ENCODE measurements around the gene SHISA6.

SHISA6 gene

DNA sequence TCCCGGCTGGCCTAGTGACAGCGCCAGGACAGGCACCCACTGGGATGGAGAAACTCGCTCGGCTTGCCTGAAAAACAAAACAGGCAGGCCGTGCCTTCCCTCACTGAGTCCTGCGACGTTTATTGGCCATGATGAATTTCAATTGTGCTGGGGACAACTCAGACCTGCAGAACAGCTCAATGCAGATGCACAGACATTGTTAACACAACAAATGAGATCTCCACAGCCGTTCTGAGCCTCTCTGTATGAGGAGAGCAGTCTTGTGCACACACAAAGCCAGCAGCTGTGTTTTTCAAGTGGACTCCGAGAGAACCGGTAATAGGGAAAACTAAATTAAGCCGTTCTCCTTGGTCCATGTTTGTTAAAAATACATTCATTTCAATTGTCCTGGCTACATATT is 15.9 kb downstream of the SHISA6 start:
- TF ChIP-seq, protein P1, sequence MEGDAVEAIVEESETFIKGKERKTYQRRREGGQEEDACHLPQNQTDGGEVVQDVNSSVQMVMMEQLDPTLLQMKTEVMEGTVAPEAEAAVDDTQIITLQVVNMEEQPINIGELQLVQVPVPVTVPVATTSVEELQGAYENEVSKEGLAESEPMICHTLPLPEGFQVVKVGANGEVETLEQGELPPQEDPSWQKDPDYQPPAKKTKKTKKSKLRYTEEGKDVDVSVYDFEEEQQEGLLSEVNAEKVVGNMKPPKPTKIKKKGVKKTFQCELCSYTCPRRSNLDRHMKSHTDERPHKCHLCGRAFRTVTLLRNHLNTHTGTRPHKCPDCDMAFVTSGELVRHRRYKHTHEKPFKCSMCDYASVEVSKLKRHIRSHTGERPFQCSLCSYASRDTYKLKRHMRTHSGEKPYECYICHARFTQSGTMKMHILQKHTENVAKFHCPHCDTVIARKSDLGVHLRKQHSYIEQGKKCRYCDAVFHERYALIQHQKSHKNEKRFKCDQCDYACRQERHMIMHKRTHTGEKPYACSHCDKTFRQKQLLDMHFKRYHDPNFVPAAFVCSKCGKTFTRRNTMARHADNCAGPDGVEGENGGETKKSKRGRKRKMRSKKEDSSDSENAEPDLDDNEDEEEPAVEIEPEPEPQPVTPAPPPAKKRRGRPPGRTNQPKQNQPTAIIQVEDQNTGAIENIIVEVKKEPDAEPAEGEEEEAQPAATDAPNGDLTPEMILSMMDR (IDR thresholded peaks at IDR 0.05; ENCODE audit: insufficient read depth, low read depth, low read length, missing control alignments): no peak
- no peak for DNase-seq (ENCODE audit: low read depth)
- H3K4me3 ChIP-seq (ENCODE audit: low read depth, low read length): no peak overlapping the region

DNA sequence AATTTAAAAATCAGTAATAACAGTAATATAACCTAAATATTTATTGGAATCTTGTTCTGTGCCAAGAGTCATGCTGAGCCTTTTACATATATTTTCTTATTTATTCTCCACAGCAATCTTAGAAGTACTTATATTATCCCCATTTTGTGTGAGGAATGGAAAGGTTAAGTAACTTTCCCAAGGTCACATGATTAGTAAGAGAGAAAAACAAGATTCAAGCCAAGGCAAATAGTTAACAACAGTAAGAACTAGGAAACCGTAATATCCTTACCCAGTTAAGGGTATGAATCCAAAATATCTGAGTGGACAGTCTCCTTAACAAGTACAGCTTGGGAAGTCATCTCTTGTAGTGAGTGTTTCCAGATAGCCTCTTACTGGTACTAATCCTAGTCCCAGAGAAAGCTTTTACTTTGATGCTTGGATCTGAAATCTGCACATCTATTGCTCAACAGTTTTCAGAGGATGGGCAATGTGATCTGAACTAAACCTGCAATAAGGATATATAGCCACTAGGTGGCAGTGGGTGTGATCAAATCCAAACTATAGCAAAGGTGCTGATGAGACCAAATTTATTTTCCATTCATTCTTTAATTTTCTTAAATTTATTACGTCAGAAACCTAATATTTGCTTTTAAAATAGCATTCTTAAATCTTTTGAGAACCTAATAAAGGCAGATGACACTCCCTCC is 23.3 kb downstream of the SHISA6 start:
- peak; percentile 10 for DNase-seq (ENCODE audit: low read depth)
- TF ChIP-seq, protein P1 (IDR thresholded peaks at IDR 0.05; ENCODE audit: insufficient read depth, low read depth, low read length, missing control alignments): peak; percentile 21
- no peak overlapping the region for H3K4me3 ChIP-seq (ENCODE audit: low read depth, low read length)

DNA sequence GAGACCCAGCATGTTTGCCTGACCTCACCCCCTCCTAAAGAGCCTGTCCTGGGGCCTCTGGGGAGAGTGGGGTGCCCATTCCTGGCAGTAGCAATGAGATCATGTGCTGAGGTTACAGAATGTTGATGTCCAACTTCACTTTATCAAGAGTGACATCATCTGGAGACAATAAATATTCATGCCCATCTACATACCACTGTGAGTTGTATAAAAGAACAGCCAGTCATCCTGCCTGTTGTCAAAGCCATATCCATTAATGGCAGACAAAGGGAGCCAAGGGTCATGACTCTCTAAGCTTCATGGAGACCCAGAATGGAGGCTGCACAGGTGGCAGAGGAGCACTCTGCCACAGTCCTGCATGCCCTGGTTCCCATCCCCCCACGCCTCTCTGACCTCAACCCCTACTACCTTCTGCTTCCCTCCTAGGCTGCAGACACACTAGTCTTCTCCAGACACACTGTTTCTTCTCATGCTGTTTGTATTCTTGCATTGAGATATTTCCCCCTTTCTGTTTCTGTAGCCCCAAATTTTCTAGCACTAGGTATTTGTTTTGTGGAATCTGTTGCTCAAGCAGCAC is 27.1 kb downstream of the SHISA6 start:
- no peak overlapping the region for H3K4me3 ChIP-seq (ENCODE audit: low read depth, low read length)
- TF ChIP-seq, protein P1 (IDR thresholded peaks at IDR 0.05; ENCODE audit: insufficient read depth, low read depth, low read length, missing control alignments): no peak
- no peak for DNase-seq (ENCODE audit: low read depth)

DNA sequence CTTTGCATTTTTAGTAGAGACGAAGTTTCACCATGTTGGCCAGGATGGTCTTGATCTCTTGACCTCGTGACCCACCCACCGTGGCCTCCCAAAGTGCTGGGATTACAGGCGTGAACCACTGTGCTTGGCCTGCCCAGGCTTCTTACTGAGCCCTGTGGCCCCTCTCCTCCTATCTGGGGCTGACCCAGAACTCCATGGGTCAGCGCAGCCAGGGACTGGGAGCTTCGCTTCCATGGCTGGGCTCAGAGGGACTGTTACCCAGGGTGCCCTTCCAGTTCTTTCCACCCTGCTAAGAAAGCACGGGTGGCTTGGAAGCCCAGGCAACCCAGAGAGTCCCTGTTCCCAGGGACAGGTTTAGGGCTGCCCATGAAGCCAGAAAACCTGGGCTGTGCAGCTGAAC is 28.2 kb downstream of the SHISA6 start:
- no peak for DNase-seq (ENCODE audit: low read depth)
- TF ChIP-seq, protein P1 (IDR thresholded peaks at IDR 0.05; ENCODE audit: insufficient read depth, low read depth, low read length, missing control alignments): no peak
- no peak overlapping the region for H3K4me3 ChIP-seq (ENCODE audit: low read depth, low read length)

DNA sequence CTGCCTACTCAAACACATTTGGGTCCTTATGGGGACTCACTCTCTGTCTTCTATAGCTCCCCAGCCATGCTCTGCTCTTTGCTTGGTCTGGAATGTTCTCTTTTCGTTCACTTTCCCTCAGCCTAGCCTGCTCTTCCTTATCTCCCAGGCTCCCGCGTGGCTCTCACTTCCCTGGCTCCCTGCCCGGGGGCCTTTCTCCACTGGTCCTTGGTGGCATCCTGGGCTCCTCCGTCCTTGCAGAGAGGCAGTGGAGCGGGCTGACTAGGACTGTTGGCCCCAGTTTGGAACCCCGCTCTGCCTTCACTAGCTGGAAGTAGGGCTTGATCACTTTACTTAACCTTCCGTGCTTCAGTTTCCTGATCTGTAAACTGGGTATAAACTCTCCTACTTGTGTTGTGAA is 31.2 kb downstream of the SHISA6 start:
- DNase-seq (ENCODE audit: low read depth): no peak
- no peak overlapping the region for H3K4me3 ChIP-seq (ENCODE audit: low read depth, low read length)
- TF ChIP-seq, protein P1 (IDR thresholded peaks at IDR 0.05; ENCODE audit: insufficient read depth, low read depth, low read length, missing control alignments): no peak

DNA sequence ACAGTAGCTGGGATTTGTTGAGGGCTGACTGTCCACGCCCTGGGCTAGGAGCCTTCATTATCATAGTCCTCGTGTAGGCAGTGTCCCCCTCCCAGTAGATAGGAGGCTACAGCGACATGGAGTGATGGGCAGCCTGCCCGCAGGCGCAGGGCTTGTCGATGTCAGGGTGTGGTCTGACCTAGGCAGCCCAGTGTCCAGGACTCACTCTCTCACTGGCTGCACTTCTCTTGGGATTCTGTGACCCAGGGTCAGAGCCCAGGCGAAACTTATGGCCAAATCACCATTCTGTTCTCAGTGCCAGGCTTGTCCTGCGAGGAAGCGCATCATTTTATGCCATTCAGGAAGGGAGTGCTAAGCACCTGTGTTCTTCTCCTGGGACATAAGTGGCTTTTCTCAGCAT is 32.6 kb downstream of the SHISA6 start:
- no peak overlapping the region for H3K4me3 ChIP-seq (ENCODE audit: low read depth, low read length)
- TF ChIP-seq, protein P1 (IDR thresholded peaks at IDR 0.05; ENCODE audit: insufficient read depth, low read depth, low read length, missing control alignments): no peak
- no peak for DNase-seq (ENCODE audit: low read depth)

DNA sequence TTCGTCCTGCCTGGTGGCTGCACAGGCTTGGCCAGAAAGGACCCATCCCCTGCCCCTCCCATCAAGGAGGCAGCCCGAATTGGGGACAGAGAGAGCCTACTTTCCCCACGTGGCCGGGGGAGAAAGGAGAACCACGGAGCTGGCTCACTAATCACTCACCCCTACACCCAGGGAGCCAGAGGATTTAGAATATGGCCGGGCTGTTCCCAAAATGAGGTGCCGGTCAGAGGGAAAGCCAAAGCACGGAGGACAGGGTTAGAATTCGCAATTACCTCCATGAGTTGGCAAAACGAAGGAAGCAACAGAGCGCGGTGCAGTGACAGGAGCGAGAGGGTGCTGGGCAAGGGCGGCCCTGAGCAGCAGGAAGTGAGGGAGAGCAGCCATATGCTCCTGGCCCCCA is 33.1 kb downstream of the SHISA6 start:
- TF ChIP-seq, protein P1 (IDR thresholded peaks at IDR 0.05; ENCODE audit: insufficient read depth, low read depth, low read length, missing control alignments): no peak
- no peak overlapping the region for H3K4me3 ChIP-seq (ENCODE audit: low read depth, low read length)
- no peak for DNase-seq (ENCODE audit: low read depth)
